Mesendoderm (in vitro differentiated cells): ENCODE measurements around the gene TCN2.
"Not testable (repeated sequence)": the region's sequence is repeated elsewhere in the genome, so short reads cannot be mapped to it uniquely, and the experiment has no call there.

Experiments
- DNase-seq: peaks from one replicate; pipeline ENCODE4 v3.0.0; 2013
- H2AK5ac ChIP-seq: 2 replicates; pipeline ENCODE4 v1.6.1; 2013; ENCODE audit warnings: low read length, inconsistent platforms
- H2BK120ac ChIP-seq: 2 replicates; pipeline ENCODE4 v1.6.1; 2013; ENCODE audit warnings: low read depth, mild to moderate bottlenecking, low read length, moderate library complexity, mixed read lengths
- H2BK15ac ChIP-seq: replicated peaks from 2 replicates; pipeline ENCODE4 v1.6.1; 2013; ENCODE audit warnings: low read depth, mild to moderate bottlenecking, moderate library complexity
- H2BK5ac ChIP-seq: 2 replicates; pipeline ENCODE4 v1.6.1; 2013; ENCODE audit warnings: low read length, inconsistent platforms
- H3K18ac ChIP-seq: 2 replicates; pipeline ENCODE4 v1.6.1; 2013; ENCODE audit warnings: mild to moderate bottlenecking, low read length, mixed read lengths
- H3K23ac ChIP-seq: one replicate; pipeline ENCODE4 v1.6.1; 2013; ENCODE audit warnings: low read length
- H3K27ac ChIP-seq: 2 replicates; pipeline ENCODE4 v1.5.1; 2013; ENCODE audit warnings: low read depth, mild to moderate bottlenecking, inconsistent platforms, low read length, moderate library complexity
- H3K27me3 ChIP-seq: 2 replicates; pipeline ENCODE4 v1.6.1; 2013; ENCODE audit warnings: low read length, control low read depth, mild to moderate bottlenecking, inconsistent platforms; ENCODE audit not compliant: insufficient read depth, poor library complexity
- H3K36me3 ChIP-seq: 2 replicates; pipeline ENCODE4 v1.6.1; 2013; ENCODE audit warnings: low read length, inconsistent platforms; ENCODE audit not compliant: control insufficient read depth, insufficient read depth
- H3K4ac ChIP-seq: one replicate; pipeline ENCODE4 v1.6.1; 2013; ENCODE audit warnings: low read depth, mild to moderate bottlenecking, low read length, moderate library complexity
- H3K4me1 ChIP-seq: 2 replicates; pipeline ENCODE4 v1.6.1; 2013; ENCODE audit warnings: low read depth, low read length, inconsistent platforms; ENCODE audit not compliant: control insufficient read depth
- H3K4me2 ChIP-seq: 2 replicates; pipeline ENCODE4 v1.6.1; 2013; ENCODE audit warnings: low read length
- H3K4me3 ChIP-seq: 2 replicates; pipeline ENCODE4 v1.5.1; 2013; ENCODE audit warnings: mild to moderate bottlenecking, low read length
- H3K56ac ChIP-seq: one replicate; pipeline ENCODE4 v1.6.1; 2013; ENCODE audit warnings: low read length
- H3K79me1 ChIP-seq: 2 replicates; pipeline ENCODE4 v1.6.1; 2013; ENCODE audit warnings: low read length, inconsistent platforms
- H3K79me2 ChIP-seq: 2 replicates; pipeline ENCODE4 v1.6.1; 2013; ENCODE audit warnings: mild to moderate bottlenecking, low read length; ENCODE audit not compliant: control insufficient read depth, insufficient read depth
- H3K9ac ChIP-seq: 2 replicates; pipeline ENCODE4 v1.6.1; 2013; ENCODE audit warnings: low read length, inconsistent platforms
- H4K5ac ChIP-seq: one replicate; pipeline ENCODE4 v1.6.1; 2013; ENCODE audit warnings: low read length
- H4K8ac ChIP-seq: one replicate; pipeline ENCODE4 v1.6.1; 2013; ENCODE audit warnings: low read depth, mild to moderate bottlenecking, control low read depth, low read length, moderate library complexity
- WGBS: extraction: QIAGEN DNeasy Blood & Tissue Kit; methylation state at CpG from one replicate; pipeline ENCODE4 v1.1.7; 2013; ENCODE audit warnings: low lambda C conversion rate, missing lambda C conversion rate; ENCODE audit not compliant: insufficient coverage; ENCODE audit errors: extremely low coverage; 5-methylcytosine and 5-hydroxymethylcytosine counted together

TCN2 gene

GRCh38 chr22:30673136-30673535, 66.2 kb downstream of the TCN2 start:
- Histone ChIP-seq H2BK5ac (no peak overlapping the region), H3K4me2 (no peak overlapping the region), H2AK5ac (no peak overlapping the region), H4K5ac (no peak overlapping the region), H2BK15ac (no peak overlapping the region), H3K18ac (no peak overlapping the region), H3K79me2 (no peaks in the 10 kb centered on the region), H3K4me1 (no peaks in the 10 kb centered on the region), H3K27me3 (no peaks in the 10 kb centered on the region), H3K36me3 (no peaks in the 10 kb centered on the region), H4K8ac (no peak overlapping the region), H3K9ac (no peak overlapping the region), H3K4ac (no peak overlapping the region), H3K4me3 (no peak overlapping the region), H3K79me1 (no peaks in the 10 kb centered on the region), H3K23ac (no peak overlapping the region), H3K56ac (no peak overlapping the region), H3K27ac (no peak overlapping the region), H2BK120ac (no peak overlapping the region)
- WGBS, result no CpG with 5 or more reads among the region's 4 CpGs
- DNase-seq, result no peak

GRCh38 chr22:30674482-30674881, 67.5 kb downstream of the TCN2 start:
- Histone ChIP-seq H4K5ac (no peak overlapping the region), H3K79me1 (no peaks in the 10 kb centered on the region), H3K4ac (no peak overlapping the region), H3K9ac (no peak overlapping the region), H3K18ac (no peak overlapping the region), H3K27ac (no peak overlapping the region), H4K8ac (no peak overlapping the region), H3K56ac (no peak overlapping the region), H3K4me1 (no peaks in the 10 kb centered on the region), H2BK120ac (no peak overlapping the region), H3K23ac (no peak overlapping the region), H3K27me3 (no peaks in the 10 kb centered on the region), H2AK5ac (no peak overlapping the region), H2BK15ac (no peak overlapping the region), H3K4me3 (no peak overlapping the region), H3K36me3 (no peaks in the 10 kb centered on the region), H2BK5ac (no peak overlapping the region), H3K79me2 (no peaks in the 10 kb centered on the region), H3K4me2 (no peak overlapping the region)
- no CpG with 5 or more reads among the region's 6 CpGs for WGBS
- DNase-seq, result no peak

- no peaks in the 10 kb centered on the region for H3K79me1 ChIP-seq
- H2BK5ac ChIP-seq, result no peak overlapping the region
- no peak overlapping the region for H3K4me3 ChIP-seq
- H3K4me2 ChIP-seq, result no peak overlapping the region
- no CpG with 5 or more reads among the region's 9 CpGs for WGBS
- H3K9ac ChIP-seq, result no peak overlapping the region
- H2AK5ac ChIP-seq, result no peak overlapping the region
- H3K4me1 ChIP-seq, result no peaks in the 10 kb centered on the region
- H3K27me3 ChIP-seq, result no peaks in the 10 kb centered on the region
- no peak overlapping the region for H2BK120ac ChIP-seq
- no peaks in the 10 kb centered on the region for H3K36me3 ChIP-seq
- no peak overlapping the region for H4K8ac ChIP-seq
- H3K79me2 ChIP-seq, result no peaks in the 10 kb centered on the region
- no peak overlapping the region for H3K23ac ChIP-seq
- no peak for DNase-seq
- no peak overlapping the region for H3K18ac ChIP-seq
- H2BK15ac ChIP-seq, result no peak overlapping the region
- no peak overlapping the region for H3K4ac ChIP-seq
- H3K56ac ChIP-seq, result no peak overlapping the region
- no peak overlapping the region for H3K27ac ChIP-seq
- H4K5ac ChIP-seq, result no peak overlapping the region
Observed at GRCh38 chr22:30675436-30675835, 68.5 kb downstream of the TCN2 start.

GRCh38 chr22:30676565-30676964, 69.6 kb downstream of the TCN2 start:
- not testable (repeated sequence) for H3K27me3 ChIP-seq, H2BK5ac ChIP-seq, DNase-seq, H3K27ac ChIP-seq, H3K4me3 ChIP-seq, H3K79me2 ChIP-seq, H2BK120ac ChIP-seq, H3K36me3 ChIP-seq, H2BK15ac ChIP-seq, H4K8ac ChIP-seq, H3K9ac ChIP-seq, H3K79me1 ChIP-seq, H3K23ac ChIP-seq, H2AK5ac ChIP-seq, H3K4me2 ChIP-seq, H3K56ac ChIP-seq, H3K18ac ChIP-seq, H3K4me1 ChIP-seq, H4K5ac ChIP-seq, H3K4ac ChIP-seq
- no CpG with 5 or more reads among the region's 3 CpGs for WGBS
